ENCODE results near the gene HAUS5.
"Not testable (repeated sequence)": the region's sequence is repeated elsewhere in the genome, so short reads cannot be mapped to it uniquely, and the experiment has no call there.

Gene HAUS5

DNA sequence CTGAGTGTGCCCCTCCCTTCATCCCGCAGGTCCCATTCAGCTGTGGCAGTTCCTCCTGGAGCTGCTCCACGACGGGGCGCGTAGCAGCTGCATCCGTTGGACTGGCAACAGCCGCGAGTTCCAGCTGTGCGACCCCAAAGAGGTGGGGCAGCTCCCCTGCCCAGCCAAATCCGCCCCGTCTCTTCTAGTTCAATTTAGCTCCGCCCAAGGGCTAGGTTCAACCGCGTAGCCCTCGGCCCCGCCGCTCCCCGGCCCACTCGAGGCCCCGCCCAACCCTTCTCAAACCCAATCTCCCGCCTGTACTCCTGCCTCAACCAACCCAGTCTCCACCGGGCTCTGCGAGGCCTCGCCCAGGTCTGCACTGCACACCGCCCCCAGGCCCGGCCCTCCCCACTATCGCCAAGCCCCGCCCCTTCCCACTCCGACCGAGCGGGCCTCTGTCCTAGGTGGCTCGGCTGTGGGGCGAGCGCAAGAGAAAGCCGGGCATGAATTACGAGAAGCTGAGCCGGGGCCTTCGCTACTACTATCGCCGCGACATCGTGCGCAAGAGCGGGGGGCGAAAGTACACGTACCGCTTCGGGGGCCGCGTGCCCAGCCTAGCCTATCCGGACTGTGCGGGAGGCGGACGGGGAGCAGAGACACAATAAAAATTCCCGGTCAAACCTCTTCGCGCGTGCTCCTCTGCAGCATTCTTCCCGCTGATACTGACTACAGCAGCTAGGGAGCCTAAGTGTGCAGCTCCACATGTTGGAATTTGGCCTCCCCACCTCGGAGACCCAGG, 31.9 kb downstream of the HAUS5 start:
- DNase-seq = peak; percentile 94

DNA sequence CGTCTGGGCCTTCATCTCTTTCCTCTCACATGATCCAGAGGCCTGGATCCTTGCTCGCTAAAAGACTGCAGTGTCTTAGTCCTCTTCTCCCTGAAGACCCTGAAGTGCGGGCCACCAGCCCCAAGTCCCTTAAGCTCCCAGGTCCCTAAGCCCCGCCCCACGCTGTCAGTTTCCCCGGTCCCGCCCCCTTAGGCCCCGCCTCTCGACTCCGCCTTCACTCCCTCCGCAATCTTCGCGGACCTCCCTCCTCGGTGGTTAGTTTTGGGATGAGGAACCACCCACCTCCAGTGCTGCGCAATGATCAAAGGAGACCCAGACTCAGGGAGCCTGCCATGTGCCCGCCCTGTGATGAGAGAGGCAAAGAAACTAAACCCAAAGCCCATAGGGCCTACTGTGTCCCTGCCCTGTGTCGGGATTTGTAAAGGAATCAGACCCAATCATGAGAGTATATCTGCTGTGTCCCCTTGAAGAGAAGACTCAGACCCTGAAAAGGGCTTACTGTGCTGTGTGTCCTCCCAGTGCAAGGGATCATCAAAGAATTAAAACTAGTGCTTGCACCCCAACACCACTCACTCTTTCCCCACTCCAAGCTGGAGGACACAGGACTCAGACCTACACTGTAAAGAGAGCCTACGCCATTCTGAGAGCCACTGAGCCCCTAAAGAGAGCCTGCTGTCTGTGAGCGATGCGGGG, 32.6 kb downstream of the HAUS5 start:
- DNase-seq = peak; percentile 87

DNA sequence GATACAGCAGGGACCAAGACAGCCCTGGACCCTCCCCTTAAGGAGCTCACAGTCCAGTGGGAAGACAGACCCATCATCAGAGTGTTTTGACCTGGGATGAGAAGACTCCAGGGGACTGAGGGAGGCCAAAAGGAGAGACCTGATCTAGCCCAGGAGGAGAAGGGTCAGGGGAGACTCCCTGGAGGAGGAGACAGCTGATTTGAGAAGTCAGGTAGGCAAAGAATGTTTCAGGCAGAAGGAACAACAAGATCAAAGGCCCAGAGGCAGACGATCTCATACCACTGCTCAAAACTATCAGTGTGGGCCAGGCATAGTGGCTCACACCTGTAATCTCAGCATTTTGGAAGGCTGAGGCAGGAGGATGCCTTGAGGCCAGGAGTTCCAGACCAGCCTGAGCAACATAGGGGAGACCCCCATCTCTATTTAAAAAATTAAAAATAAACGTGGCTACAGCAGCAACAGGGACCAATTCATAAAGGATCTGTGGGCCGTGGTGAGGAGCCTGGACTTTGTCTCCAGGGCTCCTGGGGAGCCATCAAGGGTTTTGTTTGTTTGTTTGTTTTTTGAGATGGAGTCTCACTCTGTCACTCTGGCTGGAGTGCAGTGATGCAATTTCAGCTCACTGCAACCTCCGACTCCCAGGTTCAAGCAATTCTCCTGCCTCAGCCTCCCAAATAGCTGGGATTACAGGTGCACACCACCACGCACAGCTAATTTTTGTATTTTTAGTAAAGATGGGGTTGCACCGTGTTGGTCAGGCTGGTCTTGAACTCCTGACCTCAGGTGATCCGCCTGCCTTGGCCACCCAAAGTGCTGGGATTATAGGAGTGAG, 33.4 kb downstream of the HAUS5 start:
- no peak for DNase-seq

DNA sequence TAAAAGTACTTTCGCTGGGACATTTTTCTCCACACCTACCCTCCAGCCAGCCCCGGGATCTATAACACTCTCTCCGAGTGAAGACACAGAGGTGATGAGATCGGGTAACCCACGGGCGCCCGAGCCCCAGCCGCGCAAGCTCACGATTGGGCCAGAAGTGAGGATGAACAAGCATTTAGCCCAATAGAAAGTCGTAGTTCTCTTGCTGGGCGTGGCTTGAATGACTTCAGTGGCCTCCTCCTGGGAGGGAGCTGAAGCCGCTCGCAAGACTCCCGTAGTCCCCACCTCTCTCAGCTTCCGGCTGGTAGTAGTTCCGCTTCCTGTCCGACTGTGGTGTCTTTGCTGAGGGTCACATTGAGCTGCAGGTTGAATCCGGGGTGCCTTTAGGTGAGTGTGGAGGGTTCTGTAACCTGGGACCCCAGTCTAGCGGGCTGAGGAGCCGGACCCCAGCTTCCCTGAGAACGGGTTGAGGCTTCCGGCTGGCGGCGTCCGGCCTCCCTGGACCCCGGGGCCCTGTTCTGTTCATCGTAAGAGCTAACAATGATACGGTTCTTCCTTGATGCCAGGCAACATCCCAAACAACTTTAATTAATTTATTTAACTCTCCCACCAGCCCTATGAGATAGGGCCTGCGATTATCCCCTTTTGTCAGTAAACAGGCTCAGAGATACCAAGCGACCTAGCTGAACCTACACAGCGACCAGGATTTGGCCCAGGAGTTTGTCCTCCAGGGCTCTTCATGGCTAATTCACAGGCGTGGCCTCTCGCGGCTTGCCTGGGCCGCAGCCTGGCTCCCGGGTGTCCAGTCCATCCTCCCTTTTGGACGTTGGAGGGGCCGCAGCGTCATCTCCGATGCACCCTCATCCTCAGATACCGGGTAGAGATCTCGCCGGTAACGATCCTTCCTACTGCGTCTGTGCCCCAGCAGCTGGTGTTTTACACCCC, 35.8 kb downstream of the HAUS5 start, which contains the start of gene COX6B1:
Gene COX6B1 (plus strand): TSS at position 307 of the 945 bp plus-strand sequence. CDS start 2,921 bp downstream, outside the sequence.
- DNase-seq = peak; percentile 85

DNA sequence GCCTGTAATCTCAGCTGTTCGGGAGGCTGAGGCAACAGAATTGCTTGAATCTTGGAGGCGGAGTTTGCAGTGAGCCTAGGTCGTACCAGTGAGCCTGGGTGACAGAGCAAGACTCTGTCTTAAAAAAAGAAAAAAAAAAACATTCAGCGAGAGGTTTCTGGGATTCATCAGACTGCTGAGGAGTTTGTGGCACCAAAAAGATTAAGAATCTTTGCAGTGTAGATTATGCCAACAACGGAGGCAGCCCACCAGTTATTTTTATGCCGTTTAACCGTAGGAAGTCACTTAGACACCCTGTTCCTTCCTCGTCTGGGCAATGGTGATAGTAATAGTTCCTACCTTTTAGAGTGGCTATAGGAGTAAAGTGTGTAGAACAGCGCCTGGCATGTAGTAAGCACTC, 38.0 kb downstream of the HAUS5 start:
- DNase-seq = no peak

DNA sequence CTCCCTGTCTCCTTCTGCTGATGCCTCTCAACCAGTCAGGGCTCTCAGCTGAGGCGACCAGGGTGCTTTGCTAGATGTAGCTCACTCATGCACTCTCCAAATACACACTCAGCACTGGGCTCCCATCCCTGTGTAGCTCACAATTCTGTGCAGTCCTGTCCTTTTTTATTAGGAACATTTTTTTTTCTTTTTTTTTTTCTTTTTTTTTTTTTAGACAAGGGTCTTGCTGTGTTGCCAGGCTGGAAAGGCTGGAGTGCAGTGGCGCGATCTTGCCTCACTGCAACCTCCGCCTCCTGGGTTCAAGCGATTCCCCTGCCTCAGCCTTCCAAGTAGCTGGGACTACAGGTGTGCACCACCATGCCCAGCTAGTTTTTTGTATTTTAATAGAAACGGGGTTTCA, 42.3 kb downstream of the HAUS5 start:
- not testable (repeated sequence) for DNase-seq

DNA sequence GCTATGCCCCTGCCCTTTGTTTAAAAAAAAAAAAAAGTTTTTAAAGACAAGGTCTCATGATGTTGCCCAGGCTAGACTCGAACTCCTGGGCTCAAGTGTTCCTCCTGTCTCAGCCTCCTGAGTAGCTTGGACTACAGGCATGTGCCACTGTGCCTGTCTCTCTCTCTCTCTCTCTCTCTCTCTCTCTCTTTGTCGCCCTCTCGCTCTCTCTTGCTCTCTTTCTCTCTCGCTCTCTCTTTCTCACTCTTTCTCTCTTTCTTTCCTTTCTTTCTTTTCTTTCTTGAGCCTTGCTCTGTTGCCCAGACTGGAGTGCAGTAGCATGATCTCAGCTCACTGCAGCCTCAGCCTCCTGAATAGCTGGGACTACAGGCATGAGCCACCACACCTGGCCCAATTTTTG, 43.1 kb downstream of the HAUS5 start:
- DNase-seq = no peak

DNA sequence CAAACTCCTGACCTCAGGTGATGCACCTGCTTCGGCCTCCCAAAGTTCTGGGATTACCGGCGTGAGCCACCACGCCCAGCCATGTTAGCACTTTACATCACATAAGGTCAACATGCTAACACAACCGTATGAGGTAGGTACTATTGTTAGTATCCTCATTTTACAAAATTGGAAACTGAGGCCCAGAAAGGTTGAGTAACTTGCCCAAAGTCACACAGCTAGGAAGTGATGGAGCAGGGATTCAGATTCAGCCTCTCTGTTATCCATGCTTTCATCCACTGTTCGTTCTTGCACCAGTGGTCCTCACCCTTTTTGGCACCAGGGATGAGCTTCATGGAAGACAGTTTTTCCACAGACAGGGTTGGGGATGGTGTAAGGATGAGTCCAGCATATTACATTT, 44.2 kb downstream of the HAUS5 start:
- DNase-seq = no peak

DNA sequence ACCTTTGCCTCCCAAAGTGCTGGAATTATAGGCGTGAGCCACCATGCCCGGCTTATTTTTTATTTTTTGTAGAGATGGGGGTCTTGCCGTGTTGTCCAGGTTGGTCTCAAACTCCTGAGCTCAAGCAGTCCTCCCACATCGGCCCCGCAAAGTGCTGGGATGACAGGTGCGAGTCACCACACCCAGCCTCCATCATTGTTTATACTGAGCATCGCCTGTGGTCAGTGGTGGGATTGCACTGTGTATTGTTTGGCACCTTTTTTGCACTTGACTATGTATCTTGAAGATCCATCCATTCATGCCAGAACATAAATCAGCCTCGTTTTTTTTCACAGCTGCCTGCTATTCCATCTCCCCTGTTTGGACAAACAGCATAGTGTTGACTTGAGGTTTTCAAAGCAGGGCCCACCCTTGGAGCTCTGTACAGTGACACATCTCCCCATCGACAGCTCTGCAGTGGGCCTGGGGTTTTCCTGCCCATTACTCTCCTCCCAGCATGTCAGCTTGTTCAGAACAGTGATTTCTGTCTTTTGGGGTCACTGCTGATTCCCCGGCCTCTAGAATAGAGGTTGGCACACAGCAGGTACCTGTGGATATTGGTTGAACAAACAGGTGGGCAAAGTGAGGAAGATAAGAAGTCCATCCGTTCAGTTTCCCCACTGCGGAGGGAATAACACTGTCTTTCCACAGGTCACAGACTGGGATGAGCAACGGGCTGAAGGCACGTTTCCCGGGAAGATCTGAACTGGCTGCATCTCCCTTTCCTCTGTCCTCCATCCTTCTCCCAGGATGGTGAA, 45.6 kb downstream of the HAUS5 start:
- DNase-seq = no peak

DNA sequence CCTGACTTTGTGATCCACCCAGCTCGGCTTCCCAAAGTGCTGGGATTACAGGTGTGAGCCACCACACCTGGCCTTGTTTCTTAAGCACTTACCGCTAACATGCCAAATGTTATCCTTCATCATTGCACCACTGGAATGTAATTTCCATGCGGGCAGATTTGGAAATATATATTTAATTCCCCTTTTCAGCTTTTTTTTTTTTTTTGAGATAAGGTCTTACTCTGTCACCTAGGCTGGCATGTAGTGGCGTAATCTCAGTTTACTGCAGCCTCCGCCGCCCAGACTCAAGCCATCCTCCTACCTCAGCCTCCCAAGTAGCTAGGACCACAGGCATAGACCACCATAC, 49.4 kb downstream of the HAUS5 start:
- no peak for DNase-seq

DNA sequence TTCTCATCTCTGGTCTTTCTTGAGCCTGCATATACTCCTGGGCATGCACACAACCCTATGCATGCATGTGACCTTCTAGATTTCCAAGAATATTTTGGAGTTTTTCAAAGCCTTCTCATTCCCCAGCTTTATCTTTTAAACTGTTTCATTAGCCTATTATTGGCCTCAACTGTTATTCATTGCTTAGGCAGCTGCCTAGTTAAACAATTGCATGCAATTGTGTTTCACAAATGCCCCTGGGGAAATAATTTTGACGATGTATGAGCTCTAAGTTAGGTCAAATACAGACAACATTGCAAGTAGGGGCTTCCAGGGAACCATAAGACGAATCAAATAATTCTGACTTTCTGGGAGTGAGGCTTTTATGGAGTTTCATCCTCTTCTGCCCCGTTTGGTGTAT, 51.4 kb downstream of the HAUS5 start:
- DNase-seq = no peak

DNA sequence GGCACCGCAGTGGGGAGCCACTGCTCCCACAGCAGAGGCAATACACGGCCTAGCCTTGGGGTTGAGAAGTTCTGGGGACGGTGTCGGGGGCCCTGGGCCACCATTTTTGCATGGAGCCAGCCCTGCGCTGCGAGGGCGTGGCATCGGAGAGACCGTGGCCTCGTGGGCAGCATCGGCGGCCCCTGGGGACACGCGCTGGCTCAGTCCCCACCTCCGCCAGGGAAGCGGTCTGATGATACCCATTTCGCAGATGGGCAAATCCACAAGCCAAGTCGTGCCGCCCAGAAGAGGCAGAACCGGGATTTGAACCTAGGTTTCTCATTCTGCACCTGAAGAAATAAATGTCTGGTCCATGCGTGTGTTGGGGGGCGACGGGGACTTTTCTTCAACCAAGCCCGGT, 52.6 kb downstream of the HAUS5 start:
- no peak for DNase-seq

DNA sequence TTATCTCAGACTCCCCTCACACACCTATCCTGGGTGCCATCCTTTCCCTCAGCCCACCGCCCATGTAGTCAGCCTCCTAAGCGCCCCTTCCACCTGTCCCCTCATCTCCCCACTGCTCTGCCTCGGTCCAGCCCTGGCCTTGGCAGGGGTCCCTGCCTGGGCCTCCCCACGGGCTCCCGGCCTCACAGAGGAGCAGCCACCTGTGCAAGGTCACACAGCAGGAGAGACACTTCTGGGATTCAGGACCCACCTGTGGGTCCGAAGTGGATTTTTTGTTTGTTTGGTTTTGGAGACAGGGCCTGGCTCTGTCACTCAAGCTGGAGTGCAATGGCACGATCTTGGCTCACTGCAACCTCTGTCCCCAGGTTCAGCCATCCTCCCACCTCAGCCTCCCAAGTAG, 53.1 kb downstream of the HAUS5 start:
- DNase-seq = no peak

DNA sequence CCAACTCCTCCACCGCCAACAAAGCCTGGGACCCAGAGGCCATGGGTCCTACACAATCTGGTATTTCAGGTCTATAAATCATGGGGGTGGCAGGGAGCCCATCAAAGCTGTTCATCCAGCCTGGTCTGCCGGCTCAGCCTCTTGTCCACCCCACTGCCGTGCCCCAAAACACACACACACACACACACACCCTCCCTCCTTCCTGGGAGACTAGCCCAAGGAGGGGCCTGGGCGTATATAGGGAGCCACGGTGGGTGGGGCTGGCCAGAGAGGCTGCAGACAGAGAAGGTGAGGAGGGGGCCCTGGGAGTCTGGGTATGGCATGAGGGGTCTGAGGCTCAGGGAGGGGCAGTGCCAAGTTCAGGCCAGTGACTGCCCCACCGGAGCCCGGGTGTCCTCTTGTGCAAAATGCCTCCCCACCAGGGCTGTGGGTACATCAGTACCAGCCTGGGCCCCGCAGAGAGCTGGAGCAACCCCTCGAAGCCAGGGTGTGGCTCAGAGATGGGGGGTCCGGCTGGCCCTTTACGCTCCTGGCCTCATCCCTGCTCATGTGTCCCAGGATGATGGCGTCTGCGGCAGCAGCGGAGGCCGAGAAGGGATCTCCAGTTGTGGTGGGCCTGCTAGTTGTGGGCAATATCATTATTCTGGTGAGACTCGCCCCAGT, 53.8 kb downstream of the HAUS5 start, which contains the start of gene UPK1A:
Gene UPK1A (plus strand): TSS at position 267 of the 663 bp plus-strand sequence. CDS start 296 bp downstream, at position 563.
- no peak for DNase-seq

DNA sequence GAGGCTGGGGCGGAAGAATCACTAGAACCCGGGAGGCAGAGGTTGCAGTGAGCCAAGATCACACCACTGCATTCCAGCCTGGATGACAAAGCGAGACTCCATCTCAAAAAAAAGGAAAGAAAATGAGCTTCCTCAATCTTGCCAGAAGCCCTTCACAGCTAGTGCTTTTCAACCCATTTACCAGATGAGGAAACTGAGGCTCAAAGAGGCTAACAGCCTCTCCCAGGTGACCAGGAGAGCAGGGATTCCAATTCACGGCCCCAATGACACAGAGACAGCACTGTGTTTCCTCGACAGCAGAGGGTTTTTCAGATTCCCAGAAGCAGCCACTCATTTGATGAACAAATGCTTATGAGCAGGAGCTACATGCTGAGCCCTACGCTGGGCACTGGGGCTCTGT, 57.0 kb downstream of the HAUS5 start:
- no peak for DNase-seq

DNA sequence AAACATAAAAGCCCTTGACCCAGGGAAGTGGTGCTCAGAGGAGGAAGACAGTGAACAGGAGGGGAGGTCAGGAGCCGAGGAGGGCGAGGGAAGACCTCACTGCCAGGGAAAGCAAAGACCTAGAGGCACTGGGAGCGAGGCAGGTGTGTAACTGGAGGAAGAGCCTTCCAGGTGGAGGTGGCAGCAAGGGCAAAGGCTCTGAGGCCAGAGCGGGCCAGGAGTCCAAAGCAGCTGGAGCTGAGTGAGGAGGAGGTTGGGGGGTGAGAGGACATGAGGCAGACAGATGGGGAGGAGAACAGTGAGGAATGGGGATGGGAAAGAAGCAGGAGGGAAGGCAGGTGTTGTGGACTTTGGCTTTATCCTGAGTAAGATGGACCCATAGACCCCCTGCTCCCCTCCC, 57.4 kb downstream of the HAUS5 start:
- no peak for DNase-seq

DNA sequence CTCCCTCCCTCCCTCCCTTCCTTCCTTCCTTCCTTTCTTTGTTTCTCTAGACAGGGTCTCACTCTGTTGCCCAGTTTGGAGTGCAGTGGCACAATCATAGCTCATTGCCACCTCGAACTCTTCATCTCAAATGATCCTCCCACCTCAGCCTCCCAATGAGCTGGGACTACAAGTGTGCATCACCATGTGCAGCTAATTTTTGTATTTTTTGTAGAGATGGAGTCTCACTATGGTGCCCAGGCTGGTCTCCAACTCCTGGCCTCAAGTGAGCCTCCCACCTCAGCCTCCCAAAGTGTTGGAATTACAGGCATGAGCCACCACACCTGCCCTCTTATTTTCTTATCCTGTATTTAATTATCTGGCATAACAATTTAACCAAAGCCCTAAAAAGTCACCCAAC, 58.2 kb downstream of the HAUS5 start:
- no peak for DNase-seq

DNA sequence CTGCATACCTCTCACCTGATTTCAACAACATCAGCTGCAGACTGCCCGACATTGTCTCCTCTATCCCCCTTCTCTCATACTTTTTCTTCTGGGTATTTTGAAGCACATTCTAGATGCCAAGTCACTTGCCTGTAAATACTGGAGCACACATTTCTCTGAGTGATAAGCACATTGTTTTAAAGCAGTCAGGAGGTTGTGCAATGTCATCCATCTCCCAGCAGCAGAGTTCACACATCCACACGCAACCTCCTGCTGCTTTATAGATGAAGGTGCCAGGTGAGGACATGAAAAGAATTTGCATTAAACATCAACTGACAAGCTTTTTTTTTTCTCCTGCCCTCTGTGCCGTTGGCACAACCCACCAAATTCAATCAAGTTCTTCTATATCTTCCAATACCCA, 59.3 kb downstream of the HAUS5 start:
- no peak for DNase-seq

DNA sequence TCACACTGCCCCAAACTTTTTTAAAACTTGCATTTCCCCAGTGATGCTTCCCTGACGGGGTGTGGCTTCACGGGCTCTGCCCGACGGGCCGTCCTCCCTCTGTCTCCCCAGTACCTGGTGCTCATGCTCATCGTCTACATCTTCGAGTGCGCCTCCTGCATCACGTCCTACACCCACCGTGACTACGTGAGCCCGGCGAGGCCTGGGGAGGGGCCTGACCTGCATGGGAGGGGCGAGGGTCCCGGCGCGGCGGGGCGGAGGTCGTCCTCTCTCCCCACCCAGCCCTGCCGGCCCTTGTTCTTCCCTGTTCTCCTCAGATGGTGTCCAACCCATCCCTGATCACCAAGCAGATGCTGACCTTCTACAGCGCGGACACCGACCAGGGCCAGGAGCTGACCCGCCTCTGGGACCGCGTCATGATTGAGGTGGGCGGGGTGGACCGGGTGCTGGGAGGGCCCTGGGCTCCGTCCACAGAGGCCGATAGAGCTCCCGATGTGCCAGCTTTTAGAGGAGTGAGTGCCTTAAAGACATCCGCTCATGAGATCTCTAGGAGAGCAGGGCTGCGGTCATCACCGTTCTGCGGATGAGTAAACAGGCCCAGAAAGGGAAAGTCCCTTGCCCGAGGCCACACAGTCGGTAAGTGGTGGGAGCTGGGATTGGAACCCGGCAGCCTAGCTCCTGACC, 60.7 kb downstream of the HAUS5 start:
- peak; percentile 30 for DNase-seq

Data from stimulated activated CD4-positive, alpha-beta T cell treated with anti-CD3 and anti-CD28 coated beads, Interleukin-4, amount 100 ng/mL, for 1 hour (primary cell).